GM12892 (cell line): ENCODE data around the gene PDE4B.
"Not testable (repeated sequence)": the region's sequence is repeated elsewhere in the genome, so short reads cannot be mapped to it uniquely, and the experiment has no call there.

Experiments
- DNase-seq: peaks from one replicate; pipeline ENCODE4 v3.0.0; 2011; ENCODE audit not compliant: insufficient read length
- FAIRE-seq: peaks from 2 replicates; lab custom pipeline; 2011; peaks lifted over from hg19 to GRCh38; lab: Jason Lieb, UNC
- POLR2A ChIP-seq: IDR thresholded peaks from 2 replicates; pipeline ENCODE4 v1.6.1; 2011; ENCODE audit warnings: low read depth, low read length, control low read depth
- POLR2AphosphoS5 ChIP-seq: IDR thresholded peaks from 2 replicates; pipeline ENCODE4 v1.6.1; 2011; ENCODE audit warnings: low read depth, low read length, control low read depth
- TAF1 ChIP-seq: IDR thresholded peaks from 2 replicates; pipeline ENCODE4 v1.6.1; 2011; ENCODE audit warnings: low read depth, mild to moderate bottlenecking, control low read depth, low read length, borderline replicate concordance

The PDE4B gene

DNA sequence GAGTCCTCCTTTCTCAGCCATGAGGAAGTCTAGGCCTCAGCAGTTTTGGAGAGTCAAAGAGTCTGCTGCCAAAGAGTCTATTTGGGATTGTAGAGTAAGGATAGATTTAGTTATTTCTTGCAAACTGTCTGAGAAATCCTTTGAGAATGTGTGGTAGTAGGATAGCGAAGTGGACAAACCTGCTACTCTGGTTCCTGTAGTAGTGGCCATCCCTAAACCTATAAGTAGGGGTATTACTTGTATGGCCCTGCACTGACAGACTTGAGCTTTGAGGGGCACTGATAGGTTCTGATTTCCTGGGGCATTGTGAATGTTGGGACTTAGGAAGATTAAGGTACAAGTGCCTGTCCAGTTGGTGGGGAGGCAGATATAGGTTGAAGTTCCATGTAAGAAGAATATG is 625.3 kb downstream of the PDE4B start:
- no peak for TF ChIP-seq POLR2AphosphoS5
- no peak for TF ChIP-seq TAF1
- no peak for TF ChIP-seq POLR2A
- FAIRE-seq: peak; percentile 40
- no peak for DNase-seq

DNA sequence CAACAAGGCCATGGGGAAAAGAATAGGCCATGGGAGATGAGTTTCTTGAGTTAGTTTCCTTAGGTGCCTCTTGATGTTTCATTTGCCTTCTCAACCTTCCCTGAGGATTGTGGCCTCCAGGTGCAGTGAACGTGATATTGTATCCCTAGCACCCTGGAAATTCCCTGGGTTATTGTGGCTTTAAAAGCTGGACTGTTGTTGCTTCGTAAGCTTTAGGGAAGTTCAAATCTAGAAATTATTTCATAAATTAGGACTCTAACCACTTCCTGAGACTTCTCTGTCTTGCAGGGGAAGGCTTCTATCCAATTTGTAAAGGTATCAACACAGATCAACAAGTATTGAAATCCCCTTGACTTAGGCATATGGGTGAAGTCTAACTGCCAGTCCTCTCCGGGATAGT is 627.5 kb downstream of the PDE4B start:
- FAIRE-seq, DNase-seq: not testable (repeated sequence)

GRCh38 chr1:66420906-66421305 is 628.2 kb downstream of the PDE4B start:
- DNase-seq, FAIRE-seq: not testable (repeated sequence)

DNA sequence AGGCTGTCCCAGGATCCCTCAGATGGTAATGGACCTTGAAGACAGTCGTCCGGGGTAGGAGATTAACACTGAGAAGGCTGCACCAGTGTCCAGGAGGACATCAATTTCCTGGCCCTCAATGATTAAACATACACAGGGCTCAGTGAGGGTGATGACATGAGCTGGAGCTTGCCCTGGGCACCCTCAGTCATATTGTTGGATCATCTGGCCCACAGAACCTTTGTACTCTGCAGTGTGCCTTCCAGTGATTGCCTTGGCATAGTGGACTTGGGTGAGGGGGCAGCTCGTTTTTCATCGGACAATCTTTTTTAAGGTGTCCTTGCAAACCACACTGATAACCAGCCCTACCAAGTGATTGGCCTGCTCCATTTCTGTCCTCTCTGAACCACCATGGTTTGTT is 630.1 kb downstream of the PDE4B start:
- no peak for DNase-seq
- no peak for TF ChIP-seq POLR2AphosphoS5
- no peak for TF ChIP-seq TAF1
- TF ChIP-seq POLR2A: no peak
- FAIRE-seq: no peak
